ENCODE measurements around the gene GJA4. TPM values are rescaled to one million over a fixed set of nuclear protein-coding genes. Genes with fewer than 3 reads are reported as not detected.

GJA4 gene
- total RNA-seq, 1 experiment from 2014 or later, result not detected

GRCh38 chr1:34745666-34746065, 47.1 kb upstream of the GJA4 start:
- CTCF ChIA-PET, result interaction anchor here (0.8 kb wide), 1 partner anchor 107 kb away, joined by 3 read pairs; no protein-coding TSS in a partner anchor
- TF ChIP-seq CTCF (conservative IDR thresholded peaks at IDR 0.05), result no peak
- no peak for TF ChIP-seq EZH2 (IDR thresholded peaks at IDR 0.05; ENCODE audit: low read depth)
- no peak for DNase-seq
- Histone ChIP-seq H3K9me2 (ENCODE audit: insufficient read depth) (no peaks in the 10 kb centered on the region), H3K27me3 (ENCODE audit: insufficient read depth, low read depth) (no peaks in the 10 kb centered on the region), H3K4me2 (no peak overlapping the region), H3K79me2 (ENCODE audit: low read depth) (no peaks in the 10 kb centered on the region), H3K36me3 (ENCODE audit: low read depth) (no peaks in the 10 kb centered on the region), H3F3A (ENCODE audit: insufficient read depth, low read depth) (no peaks in the 10 kb centered on the region), H4K20me1 (ENCODE audit: insufficient read depth) (no peaks in the 10 kb centered on the region), H3K4me1 (replicated peaks; ENCODE audit: insufficient read depth) (no peaks in the 10 kb centered on the region), H3K9me3 (ENCODE audit: insufficient read depth, low read depth) (no peaks in the 10 kb centered on the region), H3K27ac (no peak overlapping the region), H3K4me3 (no peak overlapping the region), H2AFZ (no peak overlapping the region)
- POLR2A ChIA-PET (ENCODE audit: unreplicated experiment), result no interaction called here
- intact Hi-C loops (cut with micrococcal nuclease; ENCODE audit: unreplicated experiment), result no loop called here
- BruUV-seq (replicated peaks), result no TSS peak

- no TSS peak for BruUV-seq (replicated peaks)
- H3K27me3 ChIP-seq (ENCODE audit: insufficient read depth, low read depth), result no peaks in the 10 kb centered on the region
- H3K27ac ChIP-seq, result no peak overlapping the region
- no peaks in the 10 kb centered on the region for H3F3A ChIP-seq (ENCODE audit: insufficient read depth, low read depth)
- H3K9me2 ChIP-seq (ENCODE audit: insufficient read depth), result no peaks in the 10 kb centered on the region
- H3K9me3 ChIP-seq (ENCODE audit: insufficient read depth, low read depth), result no peaks in the 10 kb centered on the region
- no peaks in the 10 kb centered on the region for H3K79me2 ChIP-seq (ENCODE audit: low read depth)
- TF ChIP-seq CTCF (conservative IDR thresholded peaks at IDR 0.05), result no peak
- TF ChIP-seq EZH2 (IDR thresholded peaks at IDR 0.05; ENCODE audit: low read depth), result no peak
- no peaks in the 10 kb centered on the region for H4K20me1 ChIP-seq (ENCODE audit: insufficient read depth)
- H2AFZ ChIP-seq, result no peak overlapping the region
- ChIA-PET CTCF (interaction anchor here (0.8 kb wide), 1 partner anchor 106 kb away, joined by 3 read pairs; no protein-coding TSS in a partner anchor), POLR2A (ENCODE audit: unreplicated experiment) (no interaction called here)
- no peak overlapping the region for H3K4me2 ChIP-seq
- no peaks in the 10 kb centered on the region for H3K36me3 ChIP-seq (ENCODE audit: low read depth)
- H3K4me1 ChIP-seq (replicated peaks; ENCODE audit: insufficient read depth), result no peaks in the 10 kb centered on the region
- no peak overlapping the region for H3K4me3 ChIP-seq
- no peak for DNase-seq
- intact Hi-C loops (cut with micrococcal nuclease; ENCODE audit: unreplicated experiment), result no loop called here
Measured at GRCh38 chr1:34746101-34746500, 46.7 kb upstream of the GJA4 start.

- Histone ChIP-seq H3K27me3 (ENCODE audit: insufficient read depth, low read depth) (no peaks in the 10 kb centered on the region), H3K4me2 (no peak overlapping the region), H3K4me1 (replicated peaks; ENCODE audit: insufficient read depth) (no peaks in the 10 kb centered on the region), H3K9me2 (ENCODE audit: insufficient read depth) (no peaks in the 10 kb centered on the region), H3K36me3 (ENCODE audit: low read depth) (no peaks in the 10 kb centered on the region), H3K27ac (no peak overlapping the region), H3K4me3 (no peak overlapping the region), H3K9me3 (ENCODE audit: insufficient read depth, low read depth) (no peaks in the 10 kb centered on the region), H2AFZ (no peak overlapping the region), H3F3A (ENCODE audit: insufficient read depth, low read depth) (no peaks in the 10 kb centered on the region), H3K79me2 (ENCODE audit: low read depth) (no peaks in the 10 kb centered on the region), H4K20me1 (ENCODE audit: insufficient read depth) (no peaks in the 10 kb centered on the region)
- no TSS peak for BruUV-seq (replicated peaks)
- CTCF ChIA-PET, result interaction anchor here (0.6 kb wide), 1 partner anchor 35 kb away, joined by 3 read pairs; no protein-coding TSS in a partner anchor
- intact Hi-C loops (cut with micrococcal nuclease; ENCODE audit: unreplicated experiment), result no loop called here
- no peak for TF ChIP-seq CTCF (conservative IDR thresholded peaks at IDR 0.05)
- TF ChIP-seq EZH2 (IDR thresholded peaks at IDR 0.05; ENCODE audit: low read depth), result no peak
- POLR2A ChIA-PET (ENCODE audit: unreplicated experiment), result no interaction called here
- DNase-seq, result no peak
Measured at GRCh38 chr1:34746785-34747637, 45.8 kb upstream of the GJA4 start.
